Activated CD8-positive, alpha-beta T cell treated with anti-CD3 and anti-CD28 coated beads, Interleukin-2, amount 10 ng/mL, durations not matched to agents 7 days and 5 days (primary cell): Measurements from ENCODE around the gene BABAM2. TPM values are rescaled to one million over a fixed set of nuclear protein-coding genes. Genes with fewer than 3 reads are reported as not detected.
"Not testable (repeated sequence)": the region's sequence is repeated elsewhere in the genome, so short reads cannot be mapped to it uniquely, and the experiment has no call there.

Experiments used
- ATAC-seq: fragments of 150-1000 bp; cut with Tn5 transposase; one replicate; pipeline ENCODE4 v1.10.0; 2021; ENCODE audit warnings: moderate library complexity
- CTCF ChIA-PET: fragments of 350-600 bp; sonication (Branson Sonifier 250); formaldehyde crosslinking; loops from one replicate; lab custom pipeline; 2021; ENCODE audit warnings: antibody characterized with exemption; lab: Charles Lee
- POLR2A ChIA-PET: fragments of 350-600 bp; sonication (Branson Sonifier 250); formaldehyde crosslinking; loops from one replicate; lab custom pipeline; 2021; ENCODE audit warnings: antibody characterized with exemption; lab: Charles Lee
- DNase-seq: peaks from one replicate; pipeline ENCODE4 v3.0.0-alpha.2; 2020
- H3K27ac Mint-ChIP-seq: one replicate; pipeline ENCODE4 v1.8.0; 2021; ENCODE audit warnings: mild to moderate bottlenecking, mixed read lengths
- H3K27me3 Mint-ChIP-seq: one replicate; pipeline ENCODE4 v1.8.0; 2021; ENCODE audit warnings: low read depth, mixed read lengths
- H3K36me3 Mint-ChIP-seq: one replicate; pipeline ENCODE4 v1.8.0; 2021; ENCODE audit warnings: low read depth, mixed read lengths
- H3K4me1 Mint-ChIP-seq: one replicate; pipeline ENCODE4 v1.8.0; 2021; ENCODE audit warnings: low read depth, mixed read lengths
- H3K4me3 Mint-ChIP-seq: one replicate; pipeline ENCODE4 v1.8.0; 2021; ENCODE audit warnings: mild to moderate bottlenecking, mixed read lengths
- H3K9me3 Mint-ChIP-seq: one replicate; pipeline ENCODE4 v1.8.0; 2022; ENCODE audit warnings: mixed read lengths; ENCODE audit not compliant: insufficient read depth
- total RNA-seq, 2 experiments: library from RNA; stranded (reverse); gene quantifications; one replicate each; pipeline ENCODE4 v1.2.3, GENCODE V29; 2021

Gene BABAM2
- total RNA-seq, 2 experiments from 2014 or later: 47.0 to 49.0 TPM

DNA sequence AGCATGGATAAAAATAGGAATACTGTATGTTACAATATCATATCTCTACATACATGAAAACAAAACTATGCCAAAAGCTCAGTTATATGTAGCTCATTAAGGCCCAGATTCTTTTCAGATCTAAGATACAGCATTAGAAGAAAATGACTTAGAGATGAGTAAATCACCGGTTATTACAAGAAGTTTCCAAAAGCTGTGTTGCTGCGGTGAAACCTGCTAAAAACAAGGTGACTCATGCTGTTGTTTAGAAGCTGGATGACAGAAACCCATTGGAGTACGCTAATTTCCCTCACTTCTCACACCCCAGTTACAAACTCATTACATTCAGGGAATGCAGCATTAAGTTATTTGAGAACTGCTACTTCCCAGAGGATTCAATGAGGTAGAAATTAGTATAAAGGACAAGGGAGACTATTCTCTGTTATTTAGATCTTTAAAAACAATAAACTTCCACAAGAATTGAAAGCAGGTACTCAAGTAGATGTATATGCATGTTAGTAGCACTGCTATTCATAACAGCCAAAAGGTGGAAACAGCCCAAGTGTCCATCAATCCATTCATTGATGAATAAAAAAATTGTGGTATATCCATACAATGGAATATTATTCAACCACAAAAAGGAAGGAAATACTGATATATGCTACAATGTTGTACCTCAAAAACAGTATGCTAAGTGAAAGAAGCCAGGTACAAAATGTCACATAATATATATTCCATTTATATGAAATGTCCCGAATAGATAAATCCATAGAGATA is 32.9 kb upstream of the BABAM2 start:
- H3K36me3 Mint-ChIP-seq: peaks cover 4% of the 10 kb centered on the region
- ATAC-seq (no peak), DNase-seq (no peak)
- H3K27ac Mint-ChIP-seq: no peak overlapping the region
- peaks cover 7% of the 10 kb centered on the region for H3K27me3 Mint-ChIP-seq
- CTCF ChIA-PET: interaction anchor here (1.1 to 1.3 kb wide), 2 partner anchors 9 to 15 kb away, joined by 3 read pairs; no protein-coding TSS in a partner anchor
- no peak overlapping the region for H3K4me3 Mint-ChIP-seq
- H3K9me3 Mint-ChIP-seq: peaks cover 9% of the 10 kb centered on the region
- POLR2A ChIA-PET: no interaction called here
- peaks cover 5% of the 10 kb centered on the region for H3K4me1 Mint-ChIP-seq

DNA sequence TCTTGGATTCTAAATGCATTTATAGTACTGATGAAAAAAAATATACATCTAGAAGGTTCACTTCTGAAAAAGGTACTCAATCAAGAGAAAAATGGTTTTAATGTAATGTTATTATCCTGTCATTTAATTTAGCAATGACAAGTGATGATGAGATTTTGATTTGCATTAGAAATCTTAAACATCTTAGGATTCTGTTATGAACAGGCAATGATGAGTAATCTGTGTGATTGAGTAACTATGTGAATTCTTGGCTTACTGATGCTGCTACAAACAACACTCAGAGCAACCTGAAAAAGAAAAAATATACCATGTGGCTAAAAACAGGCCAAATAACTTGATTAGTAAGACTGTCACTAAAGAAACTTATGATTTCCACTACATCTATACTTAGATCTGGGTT is 30.4 kb upstream of the BABAM2 start:
- DNase-seq (no peak), ATAC-seq (no peak)
- no peak overlapping the region for H3K4me3 Mint-ChIP-seq
- no peak overlapping the region for H3K27ac Mint-ChIP-seq
- POLR2A ChIA-PET: no interaction called here
- peaks cover 9% of the 10 kb centered on the region for H3K9me3 Mint-ChIP-seq
- peaks cover 4% of the 10 kb centered on the region for H3K36me3 Mint-ChIP-seq
- CTCF ChIA-PET: no interaction called here
- H3K27me3 Mint-ChIP-seq: peaks cover 7% of the 10 kb centered on the region
- peaks cover 5% of the 10 kb centered on the region for H3K4me1 Mint-ChIP-seq

DNA sequence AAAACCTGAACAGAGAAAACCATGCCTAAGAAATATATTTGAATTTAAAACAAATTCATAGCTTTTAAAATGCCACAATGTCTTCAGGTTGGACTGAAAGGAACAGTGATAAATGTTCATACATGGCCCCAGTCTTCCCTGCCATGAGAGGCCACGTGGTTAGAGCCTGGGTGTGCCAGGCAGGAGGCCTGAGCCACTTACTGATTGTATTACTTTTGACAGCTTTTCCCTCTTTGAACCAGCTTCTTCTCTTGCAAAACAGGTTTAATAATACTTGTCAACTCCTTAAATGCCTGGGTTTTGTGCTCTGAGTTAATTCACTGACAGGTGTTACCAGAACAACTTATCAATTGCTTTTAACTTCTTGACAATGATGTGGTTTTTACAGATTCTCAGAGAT is 27.4 kb upstream of the BABAM2 start:
- no peak for DNase-seq
- Mint-ChIP-seq H3K27me3 (peaks cover 7% of the 10 kb centered on the region), H3K4me1 (peaks cover 5% of the 10 kb centered on the region), H3K9me3 (peaks cover under 1% of the 10 kb centered on the region), H3K36me3 (peaks cover 2% of the 10 kb centered on the region), H3K4me3 (no peak overlapping the region), H3K27ac (no peak overlapping the region)
- no peak for ATAC-seq
- POLR2A ChIA-PET: no interaction called here
- CTCF ChIA-PET: no interaction called here

DNA sequence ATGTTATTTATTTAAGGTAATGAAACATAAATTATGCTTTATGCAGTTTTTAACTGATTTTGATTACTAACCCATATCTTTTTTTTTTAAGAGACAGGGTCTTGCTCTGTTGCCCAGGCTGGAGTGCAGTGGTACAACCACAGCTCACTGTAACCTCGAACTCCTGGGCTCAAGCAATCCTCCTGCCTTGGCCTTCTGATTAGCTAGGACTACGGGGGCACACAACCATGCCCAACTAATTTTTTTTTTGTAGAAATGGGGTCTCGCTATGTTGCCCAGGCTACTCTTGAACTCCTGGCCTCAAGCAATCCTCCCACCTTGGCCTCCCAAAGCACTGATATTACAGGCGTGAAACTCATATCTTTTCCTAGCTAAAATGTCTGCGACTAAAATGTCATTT is 26.6 kb upstream of the BABAM2 start:
- H3K36me3 Mint-ChIP-seq, CTCF ChIA-PET, H3K4me3 Mint-ChIP-seq, H3K4me1 Mint-ChIP-seq, H3K9me3 Mint-ChIP-seq, DNase-seq, H3K27me3 Mint-ChIP-seq, POLR2A ChIA-PET, ATAC-seq, H3K27ac Mint-ChIP-seq: not testable (repeated sequence)

DNA sequence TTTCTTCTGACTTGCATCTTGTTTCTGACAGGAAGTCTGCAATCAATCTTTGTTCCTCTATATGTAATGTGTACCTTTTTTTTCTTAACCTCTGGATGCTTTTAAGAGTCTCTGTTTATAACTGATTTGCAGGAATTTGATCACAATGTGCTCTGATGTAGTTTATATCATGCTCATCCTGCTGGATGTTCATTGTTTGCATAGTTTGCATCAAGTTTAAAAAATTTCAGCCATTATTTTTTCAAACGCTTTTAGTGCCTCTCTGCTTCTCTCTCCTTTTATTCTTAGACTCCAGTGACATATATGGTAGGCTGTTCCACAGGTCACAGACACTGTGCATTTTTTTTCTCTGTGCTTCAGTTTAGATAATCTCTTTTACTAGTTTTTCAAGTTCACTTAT is 24.3 kb upstream of the BABAM2 start:
- peaks cover 2% of the 10 kb centered on the region for H3K27me3 Mint-ChIP-seq
- ChIA-PET POLR2A (no interaction called here), CTCF (no interaction called here)
- DNase-seq: no peak
- no peak overlapping the region for H3K4me3 Mint-ChIP-seq
- no peak for ATAC-seq
- no peaks in the 10 kb centered on the region for H3K9me3 Mint-ChIP-seq
- H3K36me3 Mint-ChIP-seq: no peaks in the 10 kb centered on the region
- H3K4me1 Mint-ChIP-seq: peaks cover 3% of the 10 kb centered on the region
- no peak overlapping the region for H3K27ac Mint-ChIP-seq

DNA sequence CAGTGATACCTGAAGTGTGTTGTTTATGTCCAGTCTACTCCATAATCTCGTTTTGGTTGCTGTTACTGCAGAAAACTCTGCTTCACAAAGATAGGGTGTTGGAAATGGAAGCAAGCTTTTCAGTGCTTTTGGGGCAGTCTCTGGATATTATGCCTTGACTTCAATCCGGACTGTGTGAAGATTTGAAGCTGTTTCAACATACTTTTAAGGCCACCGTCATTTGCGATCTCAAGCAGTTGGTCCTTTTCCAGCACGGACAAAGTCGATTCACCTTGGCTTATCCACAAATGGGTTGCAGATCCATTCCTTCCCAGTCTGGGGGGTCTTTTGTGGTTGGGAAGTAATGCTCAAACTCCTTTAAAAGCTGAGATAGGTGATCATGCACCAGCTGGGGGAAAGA is 20.8 kb upstream of the BABAM2 start:
- Mint-ChIP-seq H3K9me3 (no peaks in the 10 kb centered on the region), H3K4me1 (peaks cover 3% of the 10 kb centered on the region), H3K36me3 (no peaks in the 10 kb centered on the region), H3K27me3 (no peaks in the 10 kb centered on the region), H3K4me3 (no peak overlapping the region), H3K27ac (no peak overlapping the region)
- ChIA-PET POLR2A (interaction anchor here (1.5 kb wide), 1 partner anchor 21 kb away, joined by 4 read pairs; the partner anchor contains the start of gene BABAM2), CTCF (no interaction called here)
- DNase-seq (no peak), ATAC-seq (no peak)

DNA sequence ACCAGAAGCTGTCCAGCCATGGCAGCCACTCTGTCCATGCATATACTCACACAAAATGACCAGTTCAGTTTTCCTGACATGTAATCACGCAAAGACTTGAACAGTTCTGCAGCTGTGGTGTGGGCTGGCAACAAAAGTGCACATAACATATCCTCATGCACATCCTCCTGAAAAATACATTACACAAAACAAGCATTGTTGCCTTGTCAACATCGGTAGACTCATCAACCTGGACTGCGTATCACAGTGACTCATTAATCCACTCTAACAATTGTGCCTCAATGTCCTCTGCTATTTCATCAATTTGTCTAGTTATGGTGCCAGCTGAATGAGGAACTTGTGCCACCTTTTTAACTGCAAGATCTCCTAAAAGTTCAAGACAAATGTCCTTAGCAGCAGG is 19.8 kb upstream of the BABAM2 start:
- Mint-ChIP-seq H3K27ac (no peak overlapping the region), H3K36me3 (peaks cover 2% of the 10 kb centered on the region), H3K4me3 (no peak overlapping the region), H3K4me1 (peaks cover 3% of the 10 kb centered on the region), H3K27me3 (no peaks in the 10 kb centered on the region), H3K9me3 (no peaks in the 10 kb centered on the region)
- ATAC-seq: no peak
- ChIA-PET POLR2A (interaction anchor here (1.5 kb wide), 1 partner anchor 20 kb away, joined by 4 read pairs; the partner anchor contains the start of gene BABAM2), CTCF (interaction anchor here (1.1 kb wide), 1 partner anchor 368 kb away, joined by 3 read pairs; no protein-coding TSS in a partner anchor)
- DNase-seq: no peak

DNA sequence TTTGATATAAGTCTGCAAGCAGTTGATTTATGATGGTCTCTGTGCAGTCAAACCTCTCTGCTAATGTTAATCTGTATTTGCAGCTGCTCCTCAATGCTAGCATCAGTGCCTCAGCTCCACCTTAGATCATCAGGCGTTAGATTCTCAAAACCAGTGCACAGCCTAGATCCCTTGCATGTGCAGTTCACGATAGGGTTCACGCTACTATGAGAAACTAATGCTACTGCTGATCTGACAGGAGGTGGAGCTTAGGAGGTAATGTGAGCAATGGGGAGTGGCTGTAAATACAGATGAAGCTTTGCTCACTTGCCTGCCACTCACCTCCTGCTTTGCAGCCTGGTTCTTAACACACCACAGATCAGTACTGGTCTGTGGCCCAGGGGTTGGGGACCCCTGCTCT is 18.7 kb upstream of the BABAM2 start:
- ChIA-PET CTCF (interaction anchor here (1.0 to 1.1 kb wide), 2 partner anchors 15 to 367 kb away, joined by 3 read pairs; no protein-coding TSS in a partner anchor), POLR2A (interaction anchor here (0.7 kb wide), 1 partner anchor 132 kb away, joined by 3 read pairs; no protein-coding TSS in a partner anchor)
- H3K36me3 Mint-ChIP-seq: peaks cover 3% of the 10 kb centered on the region
- ATAC-seq (no peak), DNase-seq (no peak)
- no peak overlapping the region for H3K4me3 Mint-ChIP-seq
- no peaks in the 10 kb centered on the region for H3K27me3 Mint-ChIP-seq
- peaks cover under 1% of the 10 kb centered on the region for H3K9me3 Mint-ChIP-seq
- no peak overlapping the region for H3K27ac Mint-ChIP-seq
- H3K4me1 Mint-ChIP-seq: peaks cover 3% of the 10 kb centered on the region

DNA sequence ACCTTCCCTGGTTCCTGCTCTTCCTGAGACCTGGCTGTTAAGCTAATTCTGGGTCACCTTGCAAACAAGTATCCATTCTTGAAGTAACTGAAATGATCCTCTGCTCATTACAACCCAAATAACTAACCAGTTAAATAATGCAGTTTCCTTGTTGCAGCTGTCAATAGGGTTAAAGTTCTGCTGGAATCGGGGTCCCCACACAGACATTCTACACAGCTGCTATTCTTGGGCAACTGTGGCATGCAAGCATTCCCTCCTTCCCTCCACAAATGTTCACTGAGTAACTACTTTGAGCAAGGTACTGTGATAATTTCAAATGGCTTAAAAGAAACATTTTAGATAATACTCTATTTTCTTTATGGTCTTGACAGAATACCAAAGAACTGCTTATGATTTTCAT is 17.4 kb upstream of the BABAM2 start:
- ChIA-PET POLR2A (no interaction called here), CTCF (no interaction called here)
- DNase-seq (no peak), ATAC-seq (no peak)
- Mint-ChIP-seq H3K36me3 (peaks cover 3% of the 10 kb centered on the region), H3K9me3 (peaks cover 5% of the 10 kb centered on the region), H3K4me3 (no peak overlapping the region), H3K27ac (no peak overlapping the region), H3K27me3 (no peaks in the 10 kb centered on the region), H3K4me1 (peaks cover 3% of the 10 kb centered on the region)

DNA sequence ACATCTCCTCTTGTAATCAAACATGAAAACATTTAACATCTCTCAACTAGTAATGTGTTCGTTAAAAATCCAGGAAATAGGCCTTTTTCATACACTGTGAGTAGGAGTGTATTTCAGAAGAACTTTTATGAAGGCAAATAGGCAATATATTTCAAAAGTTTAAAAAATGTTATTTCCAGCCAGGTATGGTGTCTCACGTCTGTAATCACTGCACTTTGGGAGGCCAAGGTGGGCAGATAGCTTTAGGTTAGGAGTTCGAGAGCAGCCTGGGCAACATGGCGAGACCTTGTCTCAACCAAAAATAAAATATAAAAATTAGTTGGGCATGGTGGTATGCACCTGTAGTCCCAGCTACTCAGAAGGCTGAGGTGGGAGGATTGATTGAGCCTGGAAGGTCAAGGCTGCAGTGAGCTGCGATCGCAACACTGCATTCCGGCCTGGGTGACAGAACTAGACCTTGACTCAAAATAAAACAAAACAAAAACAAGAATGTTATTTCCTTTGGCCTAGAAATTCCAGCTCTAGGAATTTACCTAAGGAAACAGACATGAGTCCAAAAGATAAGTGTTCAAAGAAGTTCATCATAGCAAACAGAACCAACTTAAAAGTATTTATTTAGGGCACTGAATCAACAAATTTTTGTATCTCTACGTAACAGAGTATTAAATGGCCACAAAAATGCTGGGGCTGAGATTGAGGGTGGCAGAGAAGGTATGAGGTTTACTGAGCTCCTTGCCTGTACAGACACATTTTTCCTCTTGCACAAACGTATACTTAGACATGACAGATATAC is 15.2 kb upstream of the BABAM2 start:
- Mint-ChIP-seq H3K27ac (no peak overlapping the region), H3K27me3 (no peaks in the 10 kb centered on the region), H3K36me3 (peaks cover 11% of the 10 kb centered on the region), H3K9me3 (peaks cover 8% of the 10 kb centered on the region), H3K4me3 (no peak overlapping the region), H3K4me1 (no peaks in the 10 kb centered on the region)
- ChIA-PET POLR2A (no interaction called here), CTCF (no interaction called here)
- DNase-seq: no peak
- ATAC-seq: no peak

DNA sequence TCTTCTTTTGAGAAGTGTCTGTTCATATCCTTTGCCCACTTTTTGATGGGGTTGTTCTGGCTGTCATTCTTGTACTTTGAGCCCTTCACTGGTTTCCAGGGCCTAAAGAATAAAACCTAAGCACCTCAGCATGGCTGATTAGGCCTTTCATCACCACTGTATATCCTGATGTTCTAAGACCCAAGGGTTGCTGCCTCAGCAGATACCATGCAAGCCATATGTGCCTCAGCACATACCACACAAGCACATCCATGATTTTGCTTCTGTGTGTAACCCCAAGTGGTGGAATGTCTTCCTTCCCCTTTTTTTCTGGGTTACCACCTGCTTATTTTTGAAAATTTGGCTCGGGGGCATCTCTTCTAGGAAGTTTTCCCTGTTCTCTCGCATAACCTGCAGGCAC is 11.7 kb upstream of the BABAM2 start:
- H3K27me3 Mint-ChIP-seq: no peaks in the 10 kb centered on the region

More for the DNA sequence above, 11.7 kb upstream of the BABAM2 start:
- H3K27ac Mint-ChIP-seq: no peak overlapping the region
- peaks cover 12% of the 10 kb centered on the region for H3K9me3 Mint-ChIP-seq
- H3K4me3 Mint-ChIP-seq: no peak overlapping the region
- peaks cover 11% of the 10 kb centered on the region for H3K36me3 Mint-ChIP-seq
- DNase-seq (no peak), ATAC-seq (no peak)
- ChIA-PET POLR2A (no interaction called here), CTCF (no interaction called here)
- no peaks in the 10 kb centered on the region for H3K4me1 Mint-ChIP-seq
